ENCODE measurements around the gene ANKRD24.
"Not testable (repeated sequence)": the region's sequence is repeated elsewhere in the genome, so short reads cannot be mapped to it uniquely, and the experiment has no call there.

Gene ANKRD24

GRCh38 chr19:4185413-4186086, 3.1 kb downstream of the ANKRD24 start:
- no peak overlapping the region for H3K27ac Mint-ChIP-seq
- no peaks in the 10 kb centered on the region for H3K36me3 Mint-ChIP-seq

GRCh38 chr19:4186087-4186993, 3.9 kb downstream of the ANKRD24 start:
- Mint-ChIP-seq H3K9me3 (ENCODE audit: low read depth) (no peaks in the 10 kb centered on the region), H3K4me3 (no peak overlapping the region), H3K27ac (no peak overlapping the region), H3K27me3 (no peaks in the 10 kb centered on the region), H3K36me3 (no peaks in the 10 kb centered on the region), H3K4me1 (ENCODE audit: low read depth) (peaks cover 12% of the 10 kb centered on the region)

More at GRCh38 chr19:4185413-4186086, 3.1 kb downstream of the ANKRD24 start:
- Mint-ChIP-seq H3K27me3 (no peaks in the 10 kb centered on the region), H3K4me1 (ENCODE audit: low read depth) (peaks cover 18% of the 10 kb centered on the region), H3K4me3 (no peak overlapping the region), H3K9me3 (ENCODE audit: low read depth) (no peaks in the 10 kb centered on the region)

GRCh38 chr19:4187313-4188122, 5.0 kb downstream of the ANKRD24 start:
- H3K36me3 Mint-ChIP-seq = no peaks in the 10 kb centered on the region
- no peak overlapping the region for H3K27ac Mint-ChIP-seq
- no peaks in the 10 kb centered on the region for H3K27me3 Mint-ChIP-seq
- H3K9me3 Mint-ChIP-seq (ENCODE audit: low read depth) = no peaks in the 10 kb centered on the region
- peaks cover 6% of the 10 kb centered on the region for H3K4me1 Mint-ChIP-seq (ENCODE audit: low read depth)
- no peak overlapping the region for H3K4me3 Mint-ChIP-seq

- H3K4me1 Mint-ChIP-seq (ENCODE audit: low read depth) = no peaks in the 10 kb centered on the region
- H3K27me3 Mint-ChIP-seq = peaks cover 10% of the 10 kb centered on the region
- no peak overlapping the region for H3K4me3 Mint-ChIP-seq
- H3K9me3 Mint-ChIP-seq (ENCODE audit: low read depth) = no peaks in the 10 kb centered on the region
- H3K27ac Mint-ChIP-seq = no peak overlapping the region
- H3K36me3 Mint-ChIP-seq = no peaks in the 10 kb centered on the region
These were observed 7.2 kb downstream of the ANKRD24 start for GRCh38 chr19:4189641-4190040.

- not testable (repeated sequence) for H3K36me3 Mint-ChIP-seq; H3K9me3 Mint-ChIP-seq (ENCODE audit: low read depth); H3K27ac Mint-ChIP-seq; H3K4me3 Mint-ChIP-seq; H3K4me1 Mint-ChIP-seq (ENCODE audit: low read depth)
- peaks cover 28% of the 10 kb centered on the region for H3K27me3 Mint-ChIP-seq
These were observed 10.0 kb downstream of the ANKRD24 start for GRCh38 chr19:4192537-4192936.

GRCh38 chr19:4194353-4194752, 11.9 kb downstream of the ANKRD24 start:
- peaks cover 8% of the 10 kb centered on the region for H3K36me3 Mint-ChIP-seq
- no peak overlapping the region for H3K4me3 Mint-ChIP-seq
- H3K27ac Mint-ChIP-seq = no peak overlapping the region
- H3K9me3 Mint-ChIP-seq (ENCODE audit: low read depth) = no peaks in the 10 kb centered on the region
- H3K4me1 Mint-ChIP-seq (ENCODE audit: low read depth) = peaks cover 12% of the 10 kb centered on the region
- peaks cover 36% of the 10 kb centered on the region for H3K27me3 Mint-ChIP-seq

GRCh38 chr19:4196009-4196408, 13.5 kb downstream of the ANKRD24 start:
- Mint-ChIP-seq H3K36me3 (peaks cover 8% of the 10 kb centered on the region), H3K4me1 (ENCODE audit: low read depth) (peaks cover 12% of the 10 kb centered on the region), H3K27ac (no peak overlapping the region), H3K9me3 (ENCODE audit: low read depth) (no peaks in the 10 kb centered on the region), H3K27me3 (peaks cover 39% of the 10 kb centered on the region), H3K4me3 (no peak overlapping the region)

- Mint-ChIP-seq H3K4me3 (no peak overlapping the region), H3K27me3 (peaks cover 39% of the 10 kb centered on the region), H3K9me3 (ENCODE audit: low read depth) (no peaks in the 10 kb centered on the region), H3K4me1 (ENCODE audit: low read depth) (peaks cover 12% of the 10 kb centered on the region), H3K27ac (no peak overlapping the region), H3K36me3 (peaks cover 8% of the 10 kb centered on the region)
These were observed 14.2 kb downstream of the ANKRD24 start for GRCh38 chr19:4196587-4197148.

GRCh38 chr19:4197228-4197624, 14.7 kb downstream of the ANKRD24 start:
- Mint-ChIP-seq H3K27ac (peak overlapping the region; percentile 73), H3K4me3 (peak overlapping the region; percentile 0), H3K4me1 (ENCODE audit: low read depth) (peaks cover 12% of the 10 kb centered on the region), H3K36me3 (peaks cover 8% of the 10 kb centered on the region), H3K27me3 (peaks cover 39% of the 10 kb centered on the region), H3K9me3 (ENCODE audit: low read depth) (no peaks in the 10 kb centered on the region)

GRCh38 chr19:4197625-4198466, 15.4 kb downstream of the ANKRD24 start:
- Mint-ChIP-seq H3K9me3 (ENCODE audit: low read depth) (no peaks in the 10 kb centered on the region), H3K36me3 (peaks cover 8% of the 10 kb centered on the region), H3K4me3 (peak overlapping the region; percentile 0), H3K27me3 (peaks cover 39% of the 10 kb centered on the region), H3K4me1 (ENCODE audit: low read depth) (peaks cover 12% of the 10 kb centered on the region), H3K27ac (no peak overlapping the region)

- Mint-ChIP-seq H3K4me1 (ENCODE audit: low read depth) (peaks cover 12% of the 10 kb centered on the region), H3K9me3 (ENCODE audit: low read depth) (no peaks in the 10 kb centered on the region), H3K27me3 (peaks cover 37% of the 10 kb centered on the region), H3K36me3 (peaks cover 8% of the 10 kb centered on the region), H3K27ac (no peak overlapping the region), H3K4me3 (no peak overlapping the region)
These were observed 16.1 kb downstream of the ANKRD24 start for GRCh38 chr19:4198467-4199126.

- no peak overlapping the region for H3K27ac Mint-ChIP-seq
- peaks cover 28% of the 10 kb centered on the region for H3K27me3 Mint-ChIP-seq
- H3K36me3 Mint-ChIP-seq = peaks cover 8% of the 10 kb centered on the region
- H3K4me3 Mint-ChIP-seq = no peak overlapping the region
- peaks cover 12% of the 10 kb centered on the region for H3K4me1 Mint-ChIP-seq (ENCODE audit: low read depth)
- H3K9me3 Mint-ChIP-seq (ENCODE audit: low read depth) = no peaks in the 10 kb centered on the region
These were observed 17.3 kb downstream of the ANKRD24 start for GRCh38 chr19:4199699-4200293.

- Mint-ChIP-seq H3K4me1 (ENCODE audit: low read depth) (peaks cover 12% of the 10 kb centered on the region), H3K4me3 (no peak overlapping the region), H3K36me3 (peaks cover 8% of the 10 kb centered on the region), H3K9me3 (ENCODE audit: low read depth) (no peaks in the 10 kb centered on the region), H3K27ac (no peak overlapping the region), H3K27me3 (peaks cover 23% of the 10 kb centered on the region)
These were observed 18.6 kb downstream of the ANKRD24 start for GRCh38 chr19:4200940-4201542.
